C4-2B (cell line): ENCODE data around the gene KRTAP12-4.

Experiments used
- ZFX ChIP-seq: fragments of 450-650 bp; IDR thresholded peaks from 2 replicates; pipeline ENCODE4 v1.6.1; 2017
- TF ChIP-seq, protein P1 (sequence below): fragments of 450-650 bp; conservative IDR thresholded peaks from 2 replicates; pipeline ENCODE4 v1.5.1; 2017; ENCODE audit warnings: mild to moderate bottlenecking

- TF ChIP-seq, protein P1, sequence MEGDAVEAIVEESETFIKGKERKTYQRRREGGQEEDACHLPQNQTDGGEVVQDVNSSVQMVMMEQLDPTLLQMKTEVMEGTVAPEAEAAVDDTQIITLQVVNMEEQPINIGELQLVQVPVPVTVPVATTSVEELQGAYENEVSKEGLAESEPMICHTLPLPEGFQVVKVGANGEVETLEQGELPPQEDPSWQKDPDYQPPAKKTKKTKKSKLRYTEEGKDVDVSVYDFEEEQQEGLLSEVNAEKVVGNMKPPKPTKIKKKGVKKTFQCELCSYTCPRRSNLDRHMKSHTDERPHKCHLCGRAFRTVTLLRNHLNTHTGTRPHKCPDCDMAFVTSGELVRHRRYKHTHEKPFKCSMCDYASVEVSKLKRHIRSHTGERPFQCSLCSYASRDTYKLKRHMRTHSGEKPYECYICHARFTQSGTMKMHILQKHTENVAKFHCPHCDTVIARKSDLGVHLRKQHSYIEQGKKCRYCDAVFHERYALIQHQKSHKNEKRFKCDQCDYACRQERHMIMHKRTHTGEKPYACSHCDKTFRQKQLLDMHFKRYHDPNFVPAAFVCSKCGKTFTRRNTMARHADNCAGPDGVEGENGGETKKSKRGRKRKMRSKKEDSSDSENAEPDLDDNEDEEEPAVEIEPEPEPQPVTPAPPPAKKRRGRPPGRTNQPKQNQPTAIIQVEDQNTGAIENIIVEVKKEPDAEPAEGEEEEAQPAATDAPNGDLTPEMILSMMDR: no peak
- no peak for TF ChIP-seq ZFX
Observed at GRCh38 chr21:44653656-44654575, 543 bp downstream of the KRTAP12-4 start.
